H4 (cell line): ENCODE measurements around the gene ELMO1. TPM values are rescaled to one million over a fixed set of nuclear protein-coding genes. Genes with fewer than 3 reads are reported as not detected.

Source experiments
- DNase-seq: peaks from one replicate; pipeline ENCODE4 v3.0.0-alpha.2; 2015; ENCODE audit warnings: low spot score
- total RNA-seq: library from RNA; depleted of rRNA; stranded (reverse); fragments of >200 nt; shearing (Covaris generic); gene quantifications from 2 replicates; pipeline ENCODE4 v1.2.3, GENCODE V29; 2014

The ELMO1 gene
- total RNA-seq, 1 experiment from 2014 or later = 55.0 TPM

- DNase-seq = no peak
Measured at GRCh38 chr7:36881233-36881874, 567.3 kb downstream of the ELMO1 start.

GRCh38 chr7:36880108-36880507 lies 568.6 kb downstream of the ELMO1 start:
- no peak for DNase-seq

GRCh38 chr7:36879021-36879420 lies 569.6 kb downstream of the ELMO1 start:
- DNase-seq = no peak

- DNase-seq = no peak
Measured at GRCh38 chr7:36878288-36878687, 570.4 kb downstream of the ELMO1 start.

GRCh38 chr7:36875794-36876193 lies 572.9 kb downstream of the ELMO1 start:
- DNase-seq = no peak

- DNase-seq = no peak
Measured at GRCh38 chr7:36874041-36874440, 574.6 kb downstream of the ELMO1 start.

GRCh38 chr7:36871863-36872262 lies 576.8 kb downstream of the ELMO1 start:
- no peak for DNase-seq

- no peak for DNase-seq
Measured at GRCh38 chr7:36871355-36871738, 577.3 kb downstream of the ELMO1 start.

GRCh38 chr7:36870625-36871354 lies 577.9 kb downstream of the ELMO1 start:
- no peak for DNase-seq

GRCh38 chr7:36868727-36869411 lies 579.8 kb downstream of the ELMO1 start:
- no peak for DNase-seq

GRCh38 chr7:36865019-36865418 lies 583.6 kb downstream of the ELMO1 start:
- no peak for DNase-seq

GRCh38 chr7:36863901-36864701 lies 584.6 kb downstream of the ELMO1 start:
- DNase-seq = no peak

GRCh38 chr7:36862771-36863261 lies 585.8 kb downstream of the ELMO1 start:
- DNase-seq = no peak

- DNase-seq = no peak
Measured at GRCh38 chr7:36861656-36862055, 587.0 kb downstream of the ELMO1 start.

- DNase-seq = no peak
Measured at GRCh38 chr7:36860681-36861080, 588.0 kb downstream of the ELMO1 start.

GRCh38 chr7:36855330-36855729 lies 593.3 kb downstream of the ELMO1 start:
- no peak for DNase-seq

- no peak for DNase-seq
Measured at GRCh38 chr7:36854652-36855051, 594.0 kb downstream of the ELMO1 start.

GRCh38 chr7:36852931-36853330 lies 595.7 kb downstream of the ELMO1 start:
- no peak for DNase-seq

GRCh38 chr7:36852017-36852416 lies 596.6 kb downstream of the ELMO1 start:
- DNase-seq = no peak

GRCh38 chr7:36851382-36851781 lies 597.3 kb downstream of the ELMO1 start:
- DNase-seq = no peak

- no peak for DNase-seq
Measured at GRCh38 chr7:36847946-36848345, 600.7 kb downstream of the ELMO1 start.

- DNase-seq = no peak
Measured at GRCh38 chr7:36844374-36844773, 604.3 kb downstream of the ELMO1 start.
